Measurements from ENCODE around the gene PPWD1. TPM values are rescaled to one million over a fixed set of nuclear protein-coding genes. Genes with fewer than 3 reads are reported as not detected.
"Not testable (repeated sequence)": the region's sequence is repeated elsewhere in the genome, so short reads cannot be mapped to it uniquely, and the experiment has no call there.

The PPWD1 gene
- 25.0 TPM for total RNA-seq
- long read RNA-seq, transcript PPWD1-201 (11 exons, 2,166 nt): major isoform, 45 of 52 reads
- long read RNA-seq, partial matches to known transcripts: 1 of 52 reads
- long read RNA-seq, other reads (novel, unspliced or antisense): 5 of 52 reads

GRCh38 chr5:65562731-65563701 lies at the start of gene PPWD1, which contains the start of gene CENPK:
PPWD1 (plus strand) TSS chr5:65563296; CDS start chr5:65563311, 15 bp downstream.
CENPK (minus strand) TSS chr5:65563168; CDS start chr5:65554907, 8,261 bp downstream.
- DNase-seq (ENCODE audit: low spot score): peak; percentile 97

- no peak for DNase-seq (ENCODE audit: low spot score)
Observed at GRCh38 chr5:65525726-65526125, 37.4 kb upstream of the PPWD1 start.

GRCh38 chr5:65530904-65531303 lies 32.2 kb upstream of the PPWD1 start:
- no peak for DNase-seq (ENCODE audit: low spot score)

- no peak for DNase-seq (ENCODE audit: low spot score)
Observed at GRCh38 chr5:65535529-65535987, 27.5 kb upstream of the PPWD1 start.

- no peak for DNase-seq (ENCODE audit: low spot score)
Observed at GRCh38 chr5:65539827-65540226, 23.3 kb upstream of the PPWD1 start.

GRCh38 chr5:65544473-65544872 lies 18.6 kb upstream of the PPWD1 start:
- no peak for DNase-seq (ENCODE audit: low spot score)

GRCh38 chr5:65546141-65546540 lies 17.0 kb upstream of the PPWD1 start:
- no peak for DNase-seq (ENCODE audit: low spot score)

- no peak for DNase-seq (ENCODE audit: low spot score)
Observed at GRCh38 chr5:65548281-65548680, 14.8 kb upstream of the PPWD1 start.

- DNase-seq (ENCODE audit: low spot score): no peak
Observed at GRCh38 chr5:65553941-65554340, 9.2 kb upstream of the PPWD1 start.

GRCh38 chr5:65555287-65555686 lies 7.8 kb upstream of the PPWD1 start:
- no peak for DNase-seq (ENCODE audit: low spot score)

- no peak for DNase-seq (ENCODE audit: low spot score)
Observed at GRCh38 chr5:65556181-65556580, 6.9 kb upstream of the PPWD1 start.

- DNase-seq (ENCODE audit: low spot score): no peak
Observed at GRCh38 chr5:65556718-65557117, 6.4 kb upstream of the PPWD1 start.

GRCh38 chr5:65563777-65564176 lies 681 bp downstream of the PPWD1 start:
- no peak for DNase-seq (ENCODE audit: low spot score)

GRCh38 chr5:65566505-65566904 lies 3.4 kb downstream of the PPWD1 start:
- DNase-seq (ENCODE audit: low spot score): no peak

GRCh38 chr5:65570598-65571226 lies 7.6 kb downstream of the PPWD1 start:
- DNase-seq (ENCODE audit: low spot score): no peak

- DNase-seq (ENCODE audit: low spot score): no peak
Observed at GRCh38 chr5:65577141-65577540, 14.0 kb downstream of the PPWD1 start.

GRCh38 chr5:65588694-65589093 lies 25.6 kb downstream of the PPWD1 start:
- no peak for DNase-seq (ENCODE audit: low spot score)

- DNase-seq (ENCODE audit: low spot score): not testable (repeated sequence)
Observed at GRCh38 chr5:65601761-65602160, 38.7 kb downstream of the PPWD1 start.

GRCh38 chr5:65611524-65611923 lies 48.4 kb downstream of the PPWD1 start:
- DNase-seq (ENCODE audit: low spot score): no peak

- no peak for DNase-seq (ENCODE audit: low spot score)
Observed at GRCh38 chr5:65612298-65612907, 49.3 kb downstream of the PPWD1 start.

GRCh38 chr5:65620021-65620420 lies 56.9 kb downstream of the PPWD1 start:
- DNase-seq (ENCODE audit: low spot score): no peak
